HG03342 (cell line): Measurements from ENCODE around the gene TOP3A.
A peak's percentile ranks its signal among the peaks of the same experiment; 100 is the strongest.
"Not testable (repeated sequence)": the region's sequence is repeated elsewhere in the genome, so short reads cannot be mapped to it uniquely, and the experiment has no call there.

ENCODE experiments used
- ATAC-seq: cut with Tn5 transposase; IDR thresholded peaks from one replicate; pipeline ENCODE4 v1.9.1; 2021; ENCODE audit warnings: mild to moderate bottlenecking, moderate library complexity; ENCODE audit not compliant: unreplicated experiment

Gene TOP3A

GRCh38 chr17:18314731-18315561 is at the start of gene TOP3A, which contains the start of gene SMCR8:
TSS of gene TOP3A (minus strand) at chr17:18314994. CDS start at chr17:18314778, 216 bp downstream.
TSS of gene SMCR8 (plus strand) at chr17:18315293. CDS start at chr17:18315790, 497 bp downstream.
- peak; percentile 80 for ATAC-seq

- ATAC-seq: no peak
These were observed 49.4 kb upstream of the TOP3A start for GRCh38 chr17:18364166-18364565.

GRCh38 chr17:18363101-18364049 is 48.6 kb upstream of the TOP3A start, which contains the start of gene SHMT1:
TSS of gene SHMT1 (minus strand) at chr17:18363550. CDS start at chr17:18355981, 7,569 bp downstream.
- ATAC-seq: peak; percentile 97

- no peak for ATAC-seq
These were observed 47.9 kb upstream of the TOP3A start for GRCh38 chr17:18362698-18363100.

- no peak for ATAC-seq
These were observed 47.3 kb upstream of the TOP3A start for GRCh38 chr17:18361837-18362697.

- no peak for ATAC-seq
These were observed 45.7 kb upstream of the TOP3A start for GRCh38 chr17:18360518-18360917.

GRCh38 chr17:18356624-18357023 is 41.8 kb upstream of the TOP3A start:
- no peak for ATAC-seq

GRCh38 chr17:18353541-18353940 is 38.7 kb upstream of the TOP3A start:
- ATAC-seq: no peak

GRCh38 chr17:18344021-18344420 is 29.2 kb upstream of the TOP3A start:
- no peak for ATAC-seq

- no peak for ATAC-seq
These were observed 25.1 kb upstream of the TOP3A start for GRCh38 chr17:18339933-18340332.

- not testable (repeated sequence) for ATAC-seq
These were observed 23.4 kb upstream of the TOP3A start for GRCh38 chr17:18338158-18338557.

- ATAC-seq: no peak
These were observed 18.2 kb upstream of the TOP3A start for GRCh38 chr17:18332909-18333489.

GRCh38 chr17:18331879-18332278 is 17.1 kb upstream of the TOP3A start:
- ATAC-seq: no peak

GRCh38 chr17:18328643-18329204 is 13.9 kb upstream of the TOP3A start:
- no peak for ATAC-seq

GRCh38 chr17:18327556-18327955 is 12.8 kb upstream of the TOP3A start:
- ATAC-seq: no peak

GRCh38 chr17:18327093-18327492 is 12.3 kb upstream of the TOP3A start:
- ATAC-seq: no peak

- ATAC-seq: no peak
These were observed 11.8 kb upstream of the TOP3A start for GRCh38 chr17:18326572-18326971.

- no peak for ATAC-seq
These were observed 11.2 kb upstream of the TOP3A start for GRCh38 chr17:18326039-18326438.

- no peak for ATAC-seq
These were observed 9.6 kb upstream of the TOP3A start for GRCh38 chr17:18324140-18325050.
